22Rv1 (cell line): ENCODE data around the gene TMEM40.

ENCODE experiments used
- H3K27ac ChIP-seq: fragments of 450-650 bp; 2 replicates; pipeline ENCODE4 v1.5.1; 2017
- CTCF ChIP-seq: fragments of 450-650 bp; IDR thresholded peaks from 2 replicates; pipeline ENCODE4 v1.5.1; 2017; ENCODE audit warnings: mild to moderate bottlenecking
- ZFX ChIP-seq: fragments of 450-650 bp; IDR thresholded peaks from 2 replicates; pipeline ENCODE4 v1.6.1; 2017; ENCODE audit warnings: antibody characterized with exemption, borderline replicate concordance

Gene TMEM40

GRCh38 chr3:12746419-12746818, 12.6 kb downstream of the TMEM40 start:
- no peak overlapping the region for H3K27ac ChIP-seq
- TF ChIP-seq ZFX = no peak
- no peak for TF ChIP-seq CTCF

GRCh38 chr3:12744326-12744725, 14.7 kb downstream of the TMEM40 start:
- no peak for TF ChIP-seq ZFX
- TF ChIP-seq CTCF = no peak
- no peak overlapping the region for H3K27ac ChIP-seq

GRCh38 chr3:12743583-12743982, 15.5 kb downstream of the TMEM40 start:
- no peak overlapping the region for H3K27ac ChIP-seq
- no peak for TF ChIP-seq ZFX
- TF ChIP-seq CTCF = no peak

- TF ChIP-seq CTCF (no peak), ZFX (no peak)
- H3K27ac ChIP-seq = no peak overlapping the region
Observed at GRCh38 chr3:12742330-12743107, 16.5 kb downstream of the TMEM40 start.

- no peak overlapping the region for H3K27ac ChIP-seq
- TF ChIP-seq CTCF (no peak), ZFX (no peak)
Observed at GRCh38 chr3:12741209-12741608, 17.9 kb downstream of the TMEM40 start.

- no peak overlapping the region for H3K27ac ChIP-seq
Observed at GRCh38 chr3:12737833-12738232, 21.2 kb downstream of the TMEM40 start.

More at GRCh38 chr3:12737833-12738232, 21.2 kb downstream of the TMEM40 start:
- no peak for TF ChIP-seq ZFX
- TF ChIP-seq CTCF = no peak
